Measurements from ENCODE around the gene ADGRF3.

GRCh38 chr2:26346454-26347053, at the start of gene ADGRF3:
- TF ChIP-seq HINFP (CRISPR knock-in tag; IDR thresholded peaks at IDR 0.05; ENCODE audit: low read depth), result no peak
- TF ChIP-seq CTCF (CRISPR knock-in tag; IDR thresholded peaks at IDR 0.05), result no peak
- TF ChIP-seq, protein P1, sequence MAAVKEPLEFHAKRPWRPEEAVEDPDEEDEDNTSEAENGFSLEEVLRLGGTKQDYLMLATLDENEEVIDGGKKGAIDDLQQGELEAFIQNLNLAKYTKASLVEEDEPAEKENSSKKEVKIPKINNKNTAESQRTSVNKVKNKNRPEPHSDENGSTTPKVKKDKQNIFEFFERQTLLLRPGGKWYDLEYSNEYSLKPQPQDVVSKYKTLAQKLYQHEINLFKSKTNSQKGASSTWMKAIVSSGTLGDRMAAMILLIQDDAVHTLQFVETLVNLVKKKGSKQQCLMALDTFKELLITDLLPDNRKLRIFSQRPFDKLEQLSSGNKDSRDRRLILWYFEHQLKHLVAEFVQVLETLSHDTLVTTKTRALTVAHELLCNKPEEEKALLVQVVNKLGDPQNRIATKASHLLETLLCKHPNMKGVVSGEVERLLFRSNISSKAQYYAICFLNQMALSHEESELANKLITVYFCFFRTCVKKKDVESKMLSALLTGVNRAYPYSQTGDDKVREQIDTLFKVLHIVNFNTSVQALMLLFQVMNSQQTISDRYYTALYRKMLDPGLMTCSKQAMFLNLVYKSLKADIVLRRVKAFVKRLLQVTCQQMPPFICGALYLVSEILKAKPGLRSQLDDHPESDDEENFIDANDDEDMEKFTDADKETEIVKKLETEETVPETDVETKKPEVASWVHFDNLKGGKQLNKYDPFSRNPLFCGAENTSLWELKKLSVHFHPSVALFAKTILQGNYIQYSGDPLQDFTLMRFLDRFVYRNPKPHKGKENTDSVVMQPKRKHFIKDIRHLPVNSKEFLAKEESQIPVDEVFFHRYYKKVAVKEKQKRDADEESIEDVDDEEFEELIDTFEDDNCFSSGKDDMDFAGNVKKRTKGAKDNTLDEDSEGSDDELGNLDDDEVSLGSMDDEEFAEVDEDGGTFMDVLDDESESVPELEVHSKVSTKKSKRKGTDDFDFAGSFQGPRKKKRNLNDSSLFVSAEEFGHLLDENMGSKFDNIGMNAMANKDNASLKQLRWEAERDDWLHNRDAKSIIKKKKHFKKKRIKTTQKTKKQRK (IDR thresholded peaks at IDR 0.05; ENCODE audit: low read length), result no peak
- TF ChIP-seq ZNF280D (CRISPR knock-in tag; IDR thresholded peaks at IDR 0.05), result peak; percentile 64; the same call in 1 of the 2 replicates
